CD8-positive, alpha-beta memory T cell (primary cell): ENCODE data around the gene EPHB3. TPM values are rescaled to one million over a fixed set of nuclear protein-coding genes. Genes with fewer than 3 reads are reported as not detected.
"Not testable (repeated sequence)": the region's sequence is repeated elsewhere in the genome, so short reads cannot be mapped to it uniquely, and the experiment has no call there.

ENCODE experiments used
- CTCF ChIA-PET: fragments of 350-600 bp; sonication (Branson Sonifier 250); formaldehyde crosslinking; loops from one replicate; lab custom pipeline; 2021; ENCODE audit warnings: antibody characterized with exemption; lab: Charles Lee
- POLR2A ChIA-PET: fragments of 350-600 bp; sonication (Branson Sonifier 250); formaldehyde crosslinking; loops from one replicate; lab custom pipeline; 2021; ENCODE audit warnings: antibody characterized with exemption; lab: Charles Lee
- DNase-seq, 5 donors: peaks; one replicate each; pipeline versions ENCODE4 v3.0.0 to v3.0.0-alpha.2; 2020 to 2022; ENCODE audit warnings: mixed read lengths in 1 of 5
- H3K27ac ChIP-seq: one replicate; pipeline ENCODE4 v1.7.0; 2013; ENCODE audit warnings: low read depth, mild to moderate bottlenecking, low read length, moderate library complexity
- H3K27me3 ChIP-seq: 2 replicates; pipeline ENCODE4 v1.7.0; 2013; ENCODE audit warnings: low read length, mild to moderate bottlenecking; ENCODE audit not compliant: insufficient read depth, poor library complexity, severe bottlenecking
- H3K36me3 ChIP-seq: 2 replicates; pipeline ENCODE4 v1.7.0; 2013; ENCODE audit warnings: mild to moderate bottlenecking, low read length, moderate library complexity; ENCODE audit not compliant: insufficient read depth
- H3K4me1 ChIP-seq: 2 replicates; pipeline ENCODE4 v1.7.0; 2013; ENCODE audit warnings: mild to moderate bottlenecking, low read length, moderate library complexity; ENCODE audit not compliant: insufficient read depth
- H3K4me3 ChIP-seq: 2 replicates; pipeline ENCODE4 v1.7.0; 2013; ENCODE audit warnings: mild to moderate bottlenecking, low read length
- H3K9me3 ChIP-seq: 2 replicates; pipeline ENCODE4 v1.7.0; 2013; ENCODE audit warnings: mild to moderate bottlenecking, low read length
- H3K27ac Mint-ChIP-seq, 8 donors: one replicate each; pipeline ENCODE4 v1.8.0; 2020 to 2021; ENCODE audit warnings: mixed read lengths in 8 of 8, mild to moderate bottlenecking in 6 of 8, inconsistent platforms in 3 of 8, moderate library complexity in 3 of 8
- H3K27me3 Mint-ChIP-seq, 2 donors: one replicate each; pipeline ENCODE4 v1.8.0; 2020 to 2021; ENCODE audit warnings: mixed read lengths in 2 of 2, mild to moderate bottlenecking in 1 of 2, moderate library complexity in 1 of 2
- H3K36me3 Mint-ChIP-seq, 3 donors: one replicate each; pipeline ENCODE4 v1.8.0; 2020 to 2021; ENCODE audit warnings: mixed read lengths in 3 of 3, inconsistent platforms in 1 of 3, mild to moderate bottlenecking in 1 of 3
- H3K4me1 Mint-ChIP-seq, 3 donors: one replicate each; pipeline ENCODE4 v1.8.0; 2020 to 2021; ENCODE audit warnings: mixed read lengths in 3 of 3, inconsistent platforms in 1 of 3, mild to moderate bottlenecking in 1 of 3
- H3K4me3 Mint-ChIP-seq, 7 donors: one replicate each; pipeline ENCODE4 v1.8.0; 2020 to 2021; ENCODE audit warnings: mixed read lengths in 7 of 7, mild to moderate bottlenecking in 6 of 7, moderate library complexity in 4 of 7, inconsistent platforms in 2 of 7
- H3K9me3 Mint-ChIP-seq, 5 donors: one replicate each; pipeline ENCODE4 v1.8.0; 2020 to 2022; ENCODE audit warnings: mixed read lengths in 5 of 5, mild to moderate bottlenecking in 3 of 5, moderate library complexity in 2 of 5, inconsistent platforms in 1 of 5
- polyA plus RNA-seq: library from polyadenylated mRNA; unstranded; fragments of 300-500 nt; fragmentation: Illumina TruSeq; gene quantifications from one replicate; pipeline ENCODE4 v1.2.3, GENCODE V29; 2021
- total RNA-seq, 2 experiments: library from RNA; stranded (reverse); gene quantifications; one replicate each; pipeline ENCODE4 v1.2.3, GENCODE V29; 2021

EPHB3 gene
- total and polyA plus RNA-seq, 3 experiments from 2014 or later: 0.04 to 0.31 TPM; not detected in 1

DNA sequence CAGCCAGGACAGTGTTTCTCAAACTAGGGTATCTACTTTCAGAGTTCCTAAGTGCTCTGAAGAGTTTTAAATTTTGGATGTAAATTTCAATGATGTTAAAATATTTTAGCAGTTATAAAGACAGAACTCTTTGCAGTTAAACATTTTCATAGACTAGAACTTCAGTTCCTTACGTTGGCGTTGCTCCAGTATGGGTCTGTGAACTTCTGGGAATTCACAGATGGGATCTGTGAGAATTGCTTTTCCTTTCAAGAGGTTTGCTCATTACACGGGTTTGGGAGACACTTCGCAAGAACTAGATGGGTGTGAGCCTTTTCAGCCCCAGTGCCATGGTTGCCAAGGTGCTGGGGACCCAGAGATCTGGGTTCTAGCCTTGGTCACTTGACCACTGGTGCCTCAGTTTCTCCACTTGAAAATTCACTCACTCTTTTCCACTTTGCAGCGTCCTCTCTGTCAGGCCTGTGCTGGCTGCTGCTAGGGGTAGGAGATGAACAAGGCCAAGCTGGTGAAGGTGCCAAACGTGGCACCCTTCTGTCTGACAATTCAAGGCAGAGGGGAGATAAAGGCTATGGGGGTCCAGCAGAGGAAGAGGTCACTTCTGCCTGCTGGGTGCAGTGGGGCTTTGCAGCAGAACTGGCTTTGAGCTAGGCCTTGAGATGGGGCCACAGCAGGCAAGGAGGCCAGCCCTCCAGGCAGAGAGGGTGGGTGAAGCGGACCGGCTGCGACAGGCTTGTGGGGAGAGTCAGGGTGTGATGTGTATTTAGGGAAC, 48.1 kb downstream of the EPHB3 start:
- H3K9me3 ChIP-seq: no peaks in the 10 kb centered on the region
- no peak overlapping the region for H3K27ac ChIP-seq
- Mint-ChIP-seq H3K4me3 (no peak overlapping the region), H3K27me3 (peaks cover 27 to 56% of the 10 kb centered on the region in 2 donors), H3K9me3 (no peaks in the 10 kb centered on the region), H3K36me3 (peaks cover 0 to 3% (median 0%) of the 10 kb centered on the region in 3 donors), H3K27ac (no peak overlapping the region), H3K4me1 (peaks cover 41 to 43% (median 42%) of the 10 kb centered on the region in 3 donors)
- H3K36me3 ChIP-seq: no peaks in the 10 kb centered on the region
- peaks cover 28% of the 10 kb centered on the region for H3K4me1 ChIP-seq
- peaks cover 16% of the 10 kb centered on the region for H3K27me3 ChIP-seq
- CTCF ChIA-PET: no interaction called here
- DNase-seq: no peak
- POLR2A ChIA-PET: no interaction called here
- H3K4me3 ChIP-seq: no peak overlapping the region

DNA sequence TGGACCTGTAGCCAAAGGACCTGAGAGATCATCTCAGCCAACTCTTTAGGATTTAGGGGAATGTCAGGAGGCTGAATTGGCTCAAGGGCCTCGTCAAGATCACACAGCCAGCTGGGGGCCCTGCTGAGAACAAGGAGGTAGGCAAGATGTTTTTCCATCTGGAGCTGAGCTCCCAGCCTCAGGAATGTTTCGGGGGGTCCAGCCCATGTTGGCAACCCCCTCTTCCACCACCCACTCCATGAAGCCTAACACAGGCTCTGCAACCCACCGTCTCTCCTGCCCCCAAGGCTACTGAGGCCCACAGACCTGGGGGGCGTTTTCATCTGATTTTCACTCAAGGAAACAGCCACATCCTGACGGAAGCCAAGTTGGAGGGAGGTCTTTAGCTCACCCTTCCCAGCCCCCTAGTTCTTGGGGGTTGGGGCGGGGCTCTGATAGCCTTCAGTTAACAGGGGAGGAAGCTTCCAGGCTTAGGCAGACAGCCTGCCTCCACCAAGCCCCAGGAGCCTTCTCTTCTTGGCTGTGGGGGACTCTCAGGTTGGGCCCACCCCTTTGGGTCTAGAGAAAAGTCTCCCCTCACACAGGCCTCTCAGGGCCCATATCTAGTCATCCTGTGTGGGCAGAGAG, 48.8 kb downstream of the EPHB3 start:
- Mint-ChIP-seq H3K9me3 (no peaks in the 10 kb centered on the region), H3K4me3 (no peak overlapping the region), H3K27me3 (peaks cover 25 to 55% of the 10 kb centered on the region in 2 donors), H3K4me1 (peaks cover 36 to 39% (median 36%) of the 10 kb centered on the region in 3 donors), H3K36me3 (peaks cover 0 to 3% (median 0%) of the 10 kb centered on the region in 3 donors), H3K27ac (no peak overlapping the region)
- Histone ChIP-seq H3K36me3 (no peaks in the 10 kb centered on the region), H3K27ac (no peak overlapping the region), H3K4me3 (no peak overlapping the region), H3K27me3 (peaks cover 12% of the 10 kb centered on the region), H3K9me3 (no peaks in the 10 kb centered on the region), H3K4me1 (peaks cover 28% of the 10 kb centered on the region)
- POLR2A ChIA-PET: no interaction called here
- DNase-seq: no peak
- CTCF ChIA-PET: no interaction called here

DNA sequence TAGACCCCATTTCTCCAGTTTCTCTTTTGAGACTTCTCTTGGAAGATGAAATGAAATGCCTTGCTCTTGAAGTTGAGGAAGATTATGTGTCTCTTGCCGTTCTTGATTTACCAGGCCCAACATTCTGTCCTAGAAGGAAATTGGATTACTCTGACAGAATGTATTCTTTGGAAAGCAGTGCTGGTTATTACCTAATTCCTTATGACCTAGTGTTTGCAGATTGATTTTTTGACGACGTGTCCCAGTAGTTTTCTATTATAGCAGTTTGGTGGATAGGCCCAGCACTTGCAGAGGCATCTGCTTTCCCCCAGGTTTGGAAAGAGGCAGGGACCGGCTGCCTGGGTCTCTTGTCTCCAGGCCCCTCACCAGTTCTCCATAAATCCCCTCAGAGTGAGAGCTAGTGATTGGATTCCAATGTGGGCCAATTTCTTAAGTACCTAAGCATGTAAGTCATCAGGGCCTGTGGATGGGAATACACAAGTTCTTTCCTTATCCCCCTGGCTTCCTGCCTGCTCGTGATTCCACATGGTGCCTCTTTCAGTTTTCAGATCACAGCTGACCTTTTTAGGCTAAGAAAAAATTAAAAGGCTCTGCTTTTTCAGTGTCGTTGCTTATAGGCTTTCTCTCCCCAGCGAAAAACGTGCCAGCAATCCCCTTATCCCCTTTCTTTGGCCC, 50.2 kb downstream of the EPHB3 start:
- Mint-ChIP-seq H3K27me3 (peaks cover 25 to 55% of the 10 kb centered on the region in 2 donors), H3K9me3 (no peaks in the 10 kb centered on the region), H3K36me3 (peaks cover 0 to 3% (median 0%) of the 10 kb centered on the region in 3 donors), H3K27ac (no peak overlapping the region), H3K4me3 (no peak overlapping the region), H3K4me1 (peaks cover 33 to 34% (median 34%) of the 10 kb centered on the region in 3 donors)
- Histone ChIP-seq H3K4me1 (peaks cover 28% of the 10 kb centered on the region), H3K4me3 (no peak overlapping the region), H3K9me3 (no peaks in the 10 kb centered on the region), H3K27me3 (peaks cover 9% of the 10 kb centered on the region), H3K36me3 (no peaks in the 10 kb centered on the region), H3K27ac (no peak overlapping the region)
- POLR2A ChIA-PET: no interaction called here
- peak in 1 of 5 donors; percentile 8 for DNase-seq
- CTCF ChIA-PET: no interaction called here

DNA sequence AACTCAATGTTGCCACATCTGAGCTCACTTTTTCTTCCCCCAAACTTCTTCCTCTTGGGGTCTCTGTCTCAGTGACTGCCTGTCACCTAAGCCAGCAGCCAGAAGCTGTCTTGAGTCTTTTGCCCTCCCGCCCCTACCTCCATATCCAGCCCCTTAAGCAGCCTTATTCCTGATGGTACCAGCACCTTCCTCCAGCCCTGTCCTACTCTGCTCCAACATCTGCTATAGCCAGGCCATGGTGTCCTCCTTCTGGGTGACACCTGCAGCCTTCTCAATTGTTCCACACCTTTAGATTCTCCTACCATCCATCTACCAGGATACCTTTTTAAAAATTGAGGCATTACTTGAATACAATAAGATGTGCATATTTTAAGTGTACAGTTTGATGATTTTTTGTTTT, 53.8 kb downstream of the EPHB3 start:
- ChIA-PET POLR2A (no interaction called here), CTCF (interaction anchor here (1.2 kb wide), 1 partner anchor 54 kb away, joined by 4 read pairs; the partner anchor contains the start of gene EPHB3)
- H3K27me3 Mint-ChIP-seq: peaks cover 20 to 72% of the 10 kb centered on the region in 2 donors
- H3K27ac ChIP-seq: no peak overlapping the region
- peaks cover 0 to 3% (median 0%) of the 10 kb centered on the region in 3 donors for H3K36me3 Mint-ChIP-seq
- no peaks in the 10 kb centered on the region for H3K9me3 Mint-ChIP-seq
- no peaks in the 10 kb centered on the region for H3K36me3 ChIP-seq
- H3K4me1 Mint-ChIP-seq: peaks cover 18 to 22% (median 20%) of the 10 kb centered on the region in 3 donors
- no peak overlapping the region for H3K4me3 ChIP-seq
- peaks cover 13% of the 10 kb centered on the region for H3K4me1 ChIP-seq
- H3K27ac Mint-ChIP-seq: no peak overlapping the region
- DNase-seq: no peak
- no peaks in the 10 kb centered on the region for H3K9me3 ChIP-seq
- peaks cover 9% of the 10 kb centered on the region for H3K27me3 ChIP-seq
- H3K4me3 Mint-ChIP-seq: no peak overlapping the region

DNA sequence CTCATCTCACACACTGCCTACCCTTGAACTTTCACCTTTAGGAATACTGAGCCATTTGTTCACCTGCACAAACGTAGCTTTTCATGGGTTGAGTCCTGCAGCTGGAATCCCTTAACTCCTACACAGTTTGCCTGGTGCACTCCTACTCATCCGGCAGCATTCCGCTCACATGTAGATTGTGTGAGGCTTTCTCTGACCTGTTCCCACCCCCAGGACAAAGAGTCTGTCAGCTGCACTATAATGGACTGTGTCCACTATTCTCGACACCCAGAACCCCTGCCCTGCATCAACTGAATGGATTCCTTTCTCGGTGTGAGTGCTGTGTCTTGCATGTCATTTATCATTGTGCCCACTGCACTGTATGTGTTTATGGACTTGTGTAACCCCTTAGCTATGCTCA, 54.9 kb downstream of the EPHB3 start:
- H3K27me3 Mint-ChIP-seq: peaks cover 19 to 71% of the 10 kb centered on the region in 2 donors
- POLR2A ChIA-PET: no interaction called here
- peaks cover 6% of the 10 kb centered on the region for H3K27me3 ChIP-seq

DNA sequence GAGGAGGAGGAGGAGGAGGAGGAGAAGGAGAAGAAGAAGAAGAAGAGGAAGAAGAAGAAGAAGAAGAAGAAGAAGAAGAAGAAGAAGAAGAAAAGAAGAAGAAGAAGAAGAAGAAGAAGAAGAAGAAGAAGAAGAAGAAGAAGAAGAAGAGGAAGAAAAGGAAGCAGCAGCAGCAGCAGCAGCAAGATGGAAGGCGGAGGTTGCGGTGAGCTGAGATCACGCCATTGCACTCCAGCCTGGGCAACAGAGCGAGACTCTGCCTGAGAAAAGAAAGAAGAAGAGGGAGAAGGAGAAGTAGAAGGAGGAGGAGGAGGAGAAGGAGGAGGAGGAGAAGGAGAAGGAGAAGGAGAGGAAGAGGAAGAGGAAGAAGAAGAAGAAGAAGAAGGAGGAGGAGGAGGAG, 55.7 kb downstream of the EPHB3 start:
- CTCF ChIA-PET, H3K27ac Mint-ChIP-seq, H3K27me3 ChIP-seq, DNase-seq, H3K36me3 ChIP-seq, POLR2A ChIA-PET, H3K4me3 Mint-ChIP-seq, H3K9me3 Mint-ChIP-seq, H3K27ac ChIP-seq, H3K4me3 ChIP-seq, H3K9me3 ChIP-seq, H3K36me3 Mint-ChIP-seq: not testable (repeated sequence)
- Mint-ChIP-seq H3K27me3 (peaks cover 16 to 71% of the 10 kb centered on the region in 2 donors), H3K4me1 (peaks cover 15 to 25% (median 18%) of the 10 kb centered on the region in 3 donors)
- peaks cover 13% of the 10 kb centered on the region for H3K4me1 ChIP-seq

More for the DNA sequence above, 54.9 kb downstream of the EPHB3 start:
- Histone ChIP-seq H3K4me3 (no peak overlapping the region), H3K4me1 (peaks cover 13% of the 10 kb centered on the region), H3K9me3 (no peaks in the 10 kb centered on the region), H3K36me3 (no peaks in the 10 kb centered on the region), H3K27ac (no peak overlapping the region)
- CTCF ChIA-PET: no interaction called here
- H3K27ac Mint-ChIP-seq: no peak overlapping the region
- H3K4me3 Mint-ChIP-seq: no peak overlapping the region
- no peaks in the 10 kb centered on the region for H3K36me3 Mint-ChIP-seq
- DNase-seq: no peak
- H3K4me1 Mint-ChIP-seq: peaks cover 15 to 25% (median 18%) of the 10 kb centered on the region in 3 donors
- H3K9me3 Mint-ChIP-seq: no peaks in the 10 kb centered on the region

DNA sequence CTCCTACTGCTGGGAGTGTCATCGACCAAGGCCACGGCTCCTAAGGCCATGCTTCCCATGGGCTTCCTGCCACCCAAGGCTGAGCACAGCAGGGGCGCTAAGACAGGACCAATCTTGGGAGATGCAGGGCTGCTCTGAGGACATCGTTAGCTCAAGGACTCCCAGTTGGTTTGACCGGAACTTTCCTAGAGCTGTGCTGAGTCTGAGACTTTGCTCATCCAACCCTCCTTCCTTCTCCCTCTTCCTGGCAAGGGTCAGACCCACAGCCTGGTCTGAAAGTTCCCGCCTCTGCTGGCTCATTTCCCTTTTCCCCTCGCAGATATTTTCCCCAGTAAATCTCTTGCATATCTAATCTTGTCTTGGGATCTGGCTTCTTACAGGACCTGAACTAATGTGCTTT, 57.2 kb downstream of the EPHB3 start:
- Histone ChIP-seq H3K36me3 (no peaks in the 10 kb centered on the region), H3K4me1 (peaks cover 13% of the 10 kb centered on the region), H3K27ac (no peak overlapping the region), H3K27me3 (peaks cover 6% of the 10 kb centered on the region), H3K9me3 (no peaks in the 10 kb centered on the region), H3K4me3 (no peak overlapping the region)
- no peak overlapping the region for H3K4me3 Mint-ChIP-seq
- ChIA-PET CTCF (interaction anchor here (1.4 kb wide), 1 partner anchor 11 kb away, joined by 4 read pairs; no protein-coding TSS in a partner anchor), POLR2A (no interaction called here)
- H3K4me1 Mint-ChIP-seq: peaks cover 15 to 25% (median 18%) of the 10 kb centered on the region in 3 donors
- H3K27ac Mint-ChIP-seq: peak overlapping the region in 3 of 8 donors; percentile 30 to 33 (median 30)
- H3K27me3 Mint-ChIP-seq: peaks cover 20 to 70% of the 10 kb centered on the region in 2 donors
- no peaks in the 10 kb centered on the region for H3K9me3 Mint-ChIP-seq
- no peak for DNase-seq
- no peaks in the 10 kb centered on the region for H3K36me3 Mint-ChIP-seq
